DOHH2 (cell line): ENCODE measurements around the gene FSD1.

Experiments
- CTCF ChIP-seq: fragments of 200-600 bp; sonication (generic); IDR thresholded peaks from one replicate; pipeline ENCODE4 v1.5.1; 2014; ENCODE audit warnings: antibody characterized with exemption, mild to moderate bottlenecking, low read depth, low read length; ENCODE audit not compliant: poor library complexity, severe bottlenecking
- EZH2phosphoT487 ChIP-seq: fragments of 200-600 bp; sonication (generic); IDR thresholded peaks from 2 replicates; pipeline ENCODE4 v1.6.1; 2017; ENCODE audit warnings: borderline replicate concordance, mild to moderate bottlenecking, antibody characterized with exemption, low read length, moderate library complexity, mixed read lengths

- no peak for TF ChIP-seq CTCF
- TF ChIP-seq EZH2phosphoT487 = no peak
These were observed 45.7 kb downstream of the FSD1 start for GRCh38 chr19:4350111-4350510.
